SK-N-SH (cell line): Measurements from ENCODE around the gene LOXHD1.

Experiments
- EZH2phosphoT487 ChIP-seq: fragments of 200-600 bp; sonication (generic); IDR thresholded peaks from 2 replicates; pipeline ENCODE4 v1.6.1; 2017; ENCODE audit warnings: low read depth, mixed run types, mild to moderate bottlenecking, antibody characterized with exemption, moderate library complexity, borderline replicate concordance
- FOXJ3 ChIP-seq: sonication (generic); formaldehyde crosslinking; IDR thresholded peaks from 2 replicates; pipeline ENCODE4 v1.5.1; 2020; ENCODE audit warnings: mild to moderate bottlenecking, missing genetic modification reagents
- JUND ChIP-seq: IDR thresholded peaks from 2 replicates; pipeline ENCODE4 v1.4.0; 2012
- MEF2A ChIP-seq: IDR thresholded peaks from 2 replicates; pipeline ENCODE4 v1.4.0; 2012; ENCODE audit warnings: low read depth, borderline replicate concordance
- MXI1 ChIP-seq: IDR thresholded peaks from 2 replicates; pipeline ENCODE4 v1.6.1; 2012; ENCODE audit warnings: mild to moderate bottlenecking, low read depth, low read length, improper control_type of control experiment
- SIN3A ChIP-seq: IDR thresholded peaks from 2 replicates; pipeline ENCODE4 v1.6.1; 2012; ENCODE audit warnings: low read depth, mild to moderate bottlenecking, low read length, moderate library complexity, borderline replicate concordance
- TEAD4 ChIP-seq: IDR thresholded peaks from 2 replicates; pipeline ENCODE4 v1.4.0; 2012; ENCODE audit warnings: mild to moderate bottlenecking, borderline replicate concordance; ENCODE audit not compliant: insufficient read depth
- YY1 ChIP-seq: IDR thresholded peaks from 2 replicates; pipeline ENCODE4 v1.4.0; 2012; ENCODE audit warnings: low read depth, mild to moderate bottlenecking
- TF ChIP-seq, protein P1 (sequence below): fragments of 200-600 bp; sonication (generic); IDR thresholded peaks from 2 replicates; pipeline ENCODE4 v1.6.1; 2017; ENCODE audit warnings: antibody characterized with exemption, mild to moderate bottlenecking, moderate library complexity
- TF ChIP-seq, protein P2 (sequence below): fragments of 150-350 bp; IDR thresholded peaks from 2 replicates; pipeline ENCODE4 v1.6.1; 2017; ENCODE audit warnings: antibody characterized with exemption, low read length, low read depth, borderline replicate concordance
- TF ChIP-seq, protein P3 (sequence below): IDR thresholded peaks from 2 replicates; pipeline ENCODE4 v1.6.1; 2012; ENCODE audit warnings: mild to moderate bottlenecking, low read depth, low read length, moderate library complexity
- TF ChIP-seq, protein P4 (sequence below): fragments of 150-350 bp; IDR thresholded peaks from 2 replicates; pipeline ENCODE4 v1.6.1; 2016; ENCODE audit warnings: mild to moderate bottlenecking, low read depth, low read length

DNA sequence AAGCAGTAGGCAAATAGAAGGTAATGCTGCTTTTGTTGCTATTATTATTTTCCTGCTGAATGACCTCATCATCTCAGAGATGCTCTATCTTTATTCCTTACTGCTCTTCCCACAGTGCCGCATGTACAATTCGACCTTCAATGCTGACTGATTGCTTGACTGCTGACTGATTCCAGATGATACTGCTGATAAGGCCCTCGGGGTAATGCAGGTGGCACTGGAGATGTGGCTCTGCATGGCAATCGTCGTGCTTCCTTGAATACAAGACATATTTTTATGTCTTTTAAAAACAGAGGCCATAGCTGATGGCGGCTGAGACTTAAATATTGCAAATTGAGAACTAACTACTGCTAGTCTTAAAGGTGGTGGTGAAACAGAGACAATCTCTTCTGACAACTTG is 146.6 kb downstream of the LOXHD1 start:
- TF ChIP-seq, protein P1, sequence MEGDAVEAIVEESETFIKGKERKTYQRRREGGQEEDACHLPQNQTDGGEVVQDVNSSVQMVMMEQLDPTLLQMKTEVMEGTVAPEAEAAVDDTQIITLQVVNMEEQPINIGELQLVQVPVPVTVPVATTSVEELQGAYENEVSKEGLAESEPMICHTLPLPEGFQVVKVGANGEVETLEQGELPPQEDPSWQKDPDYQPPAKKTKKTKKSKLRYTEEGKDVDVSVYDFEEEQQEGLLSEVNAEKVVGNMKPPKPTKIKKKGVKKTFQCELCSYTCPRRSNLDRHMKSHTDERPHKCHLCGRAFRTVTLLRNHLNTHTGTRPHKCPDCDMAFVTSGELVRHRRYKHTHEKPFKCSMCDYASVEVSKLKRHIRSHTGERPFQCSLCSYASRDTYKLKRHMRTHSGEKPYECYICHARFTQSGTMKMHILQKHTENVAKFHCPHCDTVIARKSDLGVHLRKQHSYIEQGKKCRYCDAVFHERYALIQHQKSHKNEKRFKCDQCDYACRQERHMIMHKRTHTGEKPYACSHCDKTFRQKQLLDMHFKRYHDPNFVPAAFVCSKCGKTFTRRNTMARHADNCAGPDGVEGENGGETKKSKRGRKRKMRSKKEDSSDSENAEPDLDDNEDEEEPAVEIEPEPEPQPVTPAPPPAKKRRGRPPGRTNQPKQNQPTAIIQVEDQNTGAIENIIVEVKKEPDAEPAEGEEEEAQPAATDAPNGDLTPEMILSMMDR = no peak
- TF ChIP-seq FOXJ3 (CRISPR knock-in tag) (no peak), EZH2phosphoT487 (no peak), MXI1 (no peak), TEAD4 (no peak), MEF2A (no peak), SIN3A (no peak), JUND (no peak), YY1 (no peak)
- TF ChIP-seq, protein P2, sequence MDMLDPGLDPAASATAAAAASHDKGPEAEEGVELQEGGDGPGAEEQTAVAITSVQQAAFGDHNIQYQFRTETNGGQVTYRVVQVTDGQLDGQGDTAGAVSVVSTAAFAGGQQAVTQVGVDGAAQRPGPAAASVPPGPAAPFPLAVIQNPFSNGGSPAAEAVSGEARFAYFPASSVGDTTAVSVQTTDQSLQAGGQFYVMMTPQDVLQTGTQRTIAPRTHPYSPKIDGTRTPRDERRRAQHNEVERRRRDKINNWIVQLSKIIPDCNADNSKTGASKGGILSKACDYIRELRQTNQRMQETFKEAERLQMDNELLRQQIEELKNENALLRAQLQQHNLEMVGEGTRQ = no peak
- TF ChIP-seq, protein P3, sequence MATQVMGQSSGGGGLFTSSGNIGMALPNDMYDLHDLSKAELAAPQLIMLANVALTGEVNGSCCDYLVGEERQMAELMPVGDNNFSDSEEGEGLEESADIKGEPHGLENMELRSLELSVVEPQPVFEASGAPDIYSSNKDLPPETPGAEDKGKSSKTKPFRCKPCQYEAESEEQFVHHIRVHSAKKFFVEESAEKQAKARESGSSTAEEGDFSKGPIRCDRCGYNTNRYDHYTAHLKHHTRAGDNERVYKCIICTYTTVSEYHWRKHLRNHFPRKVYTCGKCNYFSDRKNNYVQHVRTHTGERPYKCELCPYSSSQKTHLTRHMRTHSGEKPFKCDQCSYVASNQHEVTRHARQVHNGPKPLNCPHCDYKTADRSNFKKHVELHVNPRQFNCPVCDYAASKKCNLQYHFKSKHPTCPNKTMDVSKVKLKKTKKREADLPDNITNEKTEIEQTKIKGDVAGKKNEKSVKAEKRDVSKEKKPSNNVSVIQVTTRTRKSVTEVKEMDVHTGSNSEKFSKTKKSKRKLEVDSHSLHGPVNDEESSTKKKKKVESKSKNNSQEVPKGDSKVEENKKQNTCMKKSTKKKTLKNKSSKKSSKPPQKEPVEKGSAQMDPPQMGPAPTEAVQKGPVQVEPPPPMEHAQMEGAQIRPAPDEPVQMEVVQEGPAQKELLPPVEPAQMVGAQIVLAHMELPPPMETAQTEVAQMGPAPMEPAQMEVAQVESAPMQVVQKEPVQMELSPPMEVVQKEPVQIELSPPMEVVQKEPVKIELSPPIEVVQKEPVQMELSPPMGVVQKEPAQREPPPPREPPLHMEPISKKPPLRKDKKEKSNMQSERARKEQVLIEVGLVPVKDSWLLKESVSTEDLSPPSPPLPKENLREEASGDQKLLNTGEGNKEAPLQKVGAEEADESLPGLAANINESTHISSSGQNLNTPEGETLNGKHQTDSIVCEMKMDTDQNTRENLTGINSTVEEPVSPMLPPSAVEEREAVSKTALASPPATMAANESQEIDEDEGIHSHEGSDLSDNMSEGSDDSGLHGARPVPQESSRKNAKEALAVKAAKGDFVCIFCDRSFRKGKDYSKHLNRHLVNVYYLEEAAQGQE = no peak
- TF ChIP-seq, protein P4, sequence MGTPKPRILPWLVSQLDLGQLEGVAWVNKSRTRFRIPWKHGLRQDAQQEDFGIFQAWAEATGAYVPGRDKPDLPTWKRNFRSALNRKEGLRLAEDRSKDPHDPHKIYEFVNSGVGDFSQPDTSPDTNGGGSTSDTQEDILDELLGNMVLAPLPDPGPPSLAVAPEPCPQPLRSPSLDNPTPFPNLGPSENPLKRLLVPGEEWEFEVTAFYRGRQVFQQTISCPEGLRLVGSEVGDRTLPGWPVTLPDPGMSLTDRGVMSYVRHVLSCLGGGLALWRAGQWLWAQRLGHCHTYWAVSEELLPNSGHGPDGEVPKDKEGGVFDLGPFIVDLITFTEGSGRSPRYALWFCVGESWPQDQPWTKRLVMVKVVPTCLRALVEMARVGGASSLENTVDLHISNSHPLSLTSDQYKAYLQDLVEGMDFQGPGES = no peak
